SU-DHL-6 (cell line): ENCODE results near the gene UBE2E2.

Source experiments
- H2AFZ ChIP-seq: fragments of 200-600 bp; sonication (generic); 2 replicates; pipeline ENCODE4 v1.6.1; 2014; ENCODE audit warnings: low read depth, mild to moderate bottlenecking, moderate library complexity, mixed read lengths, antibody characterized with exemption, low read length; ENCODE audit not compliant: severe bottlenecking
- H3F3A ChIP-seq: fragments of 200-600 bp; shearing (Covaris generic); 2 replicates; pipeline ENCODE4 v1.6.0; 2016; ENCODE audit warnings: antibody characterized with exemption, mild to moderate bottlenecking; ENCODE audit not compliant: insufficient read depth
- H3K27ac ChIP-seq: fragments of 200-600 bp; sonication (generic); 2 replicates; pipeline ENCODE4 v1.5.1; 2016; ENCODE audit warnings: low read depth, mild to moderate bottlenecking, low read length, moderate library complexity, mixed read lengths
- H3K27me3 ChIP-seq: fragments of 200-600 bp; sonication (generic), shearing (Covaris generic); 2 replicates; pipeline ENCODE4 v1.6.0; 2014; ENCODE audit warnings: mild to moderate bottlenecking, low read length
- H3K36me3 ChIP-seq: fragments of 200-600 bp; sonication (generic); 2 replicates; pipeline ENCODE4 v1.6.1; 2014; ENCODE audit warnings: mild to moderate bottlenecking, low read length, mixed read lengths
- H3K4me2 ChIP-seq: fragments of 300-600, 200-600 bp; shearing (Covaris generic), sonication (generic); 2 replicates; pipeline ENCODE4 v1.6.0; 2014; ENCODE audit warnings: low read length, low read depth, mild to moderate bottlenecking; ENCODE audit not compliant: poor library complexity, severe bottlenecking
- H3K4me3 ChIP-seq: fragments of 200-600 bp; sonication (generic); 2 replicates; pipeline ENCODE4 v1.5.1; 2014; ENCODE audit warnings: antibody characterized with exemption, low read length, mild to moderate bottlenecking, mixed read lengths; ENCODE audit not compliant: insufficient read depth, poor library complexity, severe bottlenecking
- H3K79me2 ChIP-seq: fragments of 200-600 bp; sonication (generic); 2 replicates; pipeline ENCODE4 v1.6.1; 2014; ENCODE audit warnings: mild to moderate bottlenecking, low read length, moderate library complexity; ENCODE audit not compliant: insufficient read depth
- H3K9ac ChIP-seq: fragments of 200-600 bp; sonication (generic); 2 replicates; pipeline ENCODE4 v1.7.0; 2014; ENCODE audit warnings: mild to moderate bottlenecking, low read length
- H3K9me2 ChIP-seq: fragments of 200-600 bp; sonication (generic); replicated peaks from 2 replicates; pipeline ENCODE4 v1.6.1; 2014; ENCODE audit warnings: low read length; ENCODE audit not compliant: insufficient read depth
- H3K9me3 ChIP-seq: fragments of 200-600 bp; sonication (generic); 2 replicates; pipeline ENCODE4 v1.6.1; 2014; ENCODE audit warnings: low read length, mixed read lengths; ENCODE audit not compliant: insufficient read depth
- H4K20me1 ChIP-seq: fragments of 200-600 bp; sonication (generic); 2 replicates; pipeline ENCODE4 v1.6.1; 2014; ENCODE audit warnings: low read depth, mild to moderate bottlenecking, antibody characterized with exemption, low read length, moderate library complexity, mixed read lengths
- CTCF ChIP-seq: fragments of 200-600 bp; sonication (generic); IDR thresholded peaks from one replicate; pipeline ENCODE4 v1.5.1; 2017; ENCODE audit warnings: antibody characterized with exemption, mild to moderate bottlenecking, low read length, moderate library complexity; ENCODE audit not compliant: insufficient read depth, poor library complexity, severe bottlenecking
- EZH2phosphoT487 ChIP-seq: fragments of 200-600 bp; sonication (generic), shearing (Covaris generic); conservative IDR thresholded peaks from 2 replicates; pipeline ENCODE4 v1.6.1; 2018; ENCODE audit warnings: mild to moderate bottlenecking, antibody characterized with exemption, low read length, moderate library complexity, mixed read lengths

UBE2E2 gene

GRCh38 chr3:23457697-23458096, 254.6 kb downstream of the UBE2E2 start:
- TF ChIP-seq EZH2phosphoT487, result no peak
- no peak for TF ChIP-seq CTCF
- H3K4me3 ChIP-seq, result no peak overlapping the region
- no peaks in the 10 kb centered on the region for H3K9me2 ChIP-seq

GRCh38 chr3:23459465-23459864, 256.3 kb downstream of the UBE2E2 start:
- no peaks in the 10 kb centered on the region for H4K20me1 ChIP-seq

More at GRCh38 chr3:23457697-23458096, 254.6 kb downstream of the UBE2E2 start:
- H3K9me3 ChIP-seq, result no peaks in the 10 kb centered on the region
- no peak overlapping the region for H2AFZ ChIP-seq
- H3K27ac ChIP-seq, result no peak overlapping the region
- no peak overlapping the region for H3K4me2 ChIP-seq
- H3K27me3 ChIP-seq, result no peaks in the 10 kb centered on the region
- H3K36me3 ChIP-seq, result no peaks in the 10 kb centered on the region
- 0 out of 2 replicates have a peak, but pooled peaks cover 8% of the 10 kb centered on the region for H4K20me1 ChIP-seq
- H3F3A ChIP-seq, result no peaks in the 10 kb centered on the region
- H3K79me2 ChIP-seq, result no peaks in the 10 kb centered on the region
- no peak overlapping the region for H3K9ac ChIP-seq

GRCh38 chr3:23459889-23460546, 256.9 kb downstream of the UBE2E2 start:
- Histone ChIP-seq H2AFZ (no peak overlapping the region), H3K9ac (no peak overlapping the region), H3K4me3 (no peak overlapping the region), H3F3A (no peaks in the 10 kb centered on the region), H3K9me2 (no peaks in the 10 kb centered on the region), H3K27ac (no peak overlapping the region), H3K79me2 (no peaks in the 10 kb centered on the region), H4K20me1 (no peaks in the 10 kb centered on the region), H3K9me3 (no peaks in the 10 kb centered on the region), H3K36me3 (no peaks in the 10 kb centered on the region), H3K4me2 (no peak overlapping the region), H3K27me3 (no peaks in the 10 kb centered on the region)
- no peak for TF ChIP-seq CTCF
- TF ChIP-seq EZH2phosphoT487, result no peak

More at GRCh38 chr3:23459465-23459864, 256.3 kb downstream of the UBE2E2 start:
- Histone ChIP-seq H2AFZ (no peak overlapping the region), H3K27me3 (no peaks in the 10 kb centered on the region), H3K27ac (no peak overlapping the region), H3K4me2 (no peak overlapping the region), H3K9me2 (no peaks in the 10 kb centered on the region), H3K4me3 (no peak overlapping the region), H3F3A (no peaks in the 10 kb centered on the region), H3K9me3 (no peaks in the 10 kb centered on the region), H3K36me3 (no peaks in the 10 kb centered on the region), H3K9ac (no peak overlapping the region), H3K79me2 (no peaks in the 10 kb centered on the region)
- no peak for TF ChIP-seq CTCF
- TF ChIP-seq EZH2phosphoT487, result no peak
